IPS-11a (cell line): ENCODE data around the gene KCNMA1.

Experiments
- H3K4me3 ChIP-seq: one replicate; pipeline ENCODE4 v1.5.1; 2013; ENCODE audit warnings: low read depth, low read length, control low read depth

The KCNMA1 gene

GRCh38 chr10:77290528-77291155 is 347.0 kb downstream of the KCNMA1 start:
- H3K4me3 ChIP-seq: no peak overlapping the region

- no peak overlapping the region for H3K4me3 ChIP-seq
These were observed 347.8 kb downstream of the KCNMA1 start for GRCh38 chr10:77289790-77290189.

GRCh38 chr10:77289027-77289501 is 348.5 kb downstream of the KCNMA1 start:
- no peak overlapping the region for H3K4me3 ChIP-seq

- no peak overlapping the region for H3K4me3 ChIP-seq
These were observed 349.9 kb downstream of the KCNMA1 start for GRCh38 chr10:77287647-77288120.

GRCh38 chr10:77286531-77287508 is 350.8 kb downstream of the KCNMA1 start:
- no peak overlapping the region for H3K4me3 ChIP-seq

GRCh38 chr10:77285529-77286182 is 352.0 kb downstream of the KCNMA1 start:
- no peak overlapping the region for H3K4me3 ChIP-seq

GRCh38 chr10:77284797-77285196 is 352.8 kb downstream of the KCNMA1 start:
- no peak overlapping the region for H3K4me3 ChIP-seq

- H3K4me3 ChIP-seq: no peak overlapping the region
These were observed 354.3 kb downstream of the KCNMA1 start for GRCh38 chr10:77283326-77283725.

- H3K4me3 ChIP-seq: no peak overlapping the region
These were observed 355.4 kb downstream of the KCNMA1 start for GRCh38 chr10:77282163-77282562.

GRCh38 chr10:77281719-77282118 is 355.9 kb downstream of the KCNMA1 start:
- no peak overlapping the region for H3K4me3 ChIP-seq

- no peak overlapping the region for H3K4me3 ChIP-seq
These were observed 358.4 kb downstream of the KCNMA1 start for GRCh38 chr10:77279207-77279606.

GRCh38 chr10:77274046-77274795 is 363.4 kb downstream of the KCNMA1 start:
- no peak overlapping the region for H3K4me3 ChIP-seq

GRCh38 chr10:77269163-77269562 is 368.4 kb downstream of the KCNMA1 start:
- no peak overlapping the region for H3K4me3 ChIP-seq

GRCh38 chr10:77268721-77269120 is 368.9 kb downstream of the KCNMA1 start:
- H3K4me3 ChIP-seq: no peak overlapping the region

- H3K4me3 ChIP-seq: no peak overlapping the region
These were observed 369.6 kb downstream of the KCNMA1 start for GRCh38 chr10:77267703-77268675.

GRCh38 chr10:77266242-77266641 is 371.4 kb downstream of the KCNMA1 start:
- no peak overlapping the region for H3K4me3 ChIP-seq

- no peak overlapping the region for H3K4me3 ChIP-seq
These were observed 373.1 kb downstream of the KCNMA1 start for GRCh38 chr10:77264527-77264926.

GRCh38 chr10:77264107-77264506 is 373.5 kb downstream of the KCNMA1 start:
- no peak overlapping the region for H3K4me3 ChIP-seq

- no peak overlapping the region for H3K4me3 ChIP-seq
These were observed 373.9 kb downstream of the KCNMA1 start for GRCh38 chr10:77263700-77264099.
